Heart right ventricle (tissue), 16 donors: ENCODE measurements around the gene PRR7. TPM values are rescaled to one million over a fixed set of nuclear protein-coding genes. Genes with fewer than 3 reads are reported as not detected.

Source experiments
- ATAC-seq, 8 donors: fragments of 200-7000 bp; cut with Tn5 transposase; one replicate each; pipeline ENCODE4 v1.9.1; 2020; ENCODE audit warnings: mild to moderate bottlenecking in 8 of 8, moderate library complexity in 8 of 8, moderate number of reproducible peaks in 1 of 8
- DNase-seq, 2 donors: peaks; one replicate each; pipeline ENCODE4 v3.0.0-alpha.2; 2020
- H3K27ac ChIP-seq, 10 donors: fragments of 200-600 bp; sonication (generic) in 2 of 10; one replicate each; pipeline versions ENCODE4 v1.5.0 to v1.8.0; 2020 to 2022; ENCODE audit warnings: mild to moderate bottlenecking in 3 of 10
- H3K27me3 ChIP-seq, 7 donors: fragments of 200-600 bp; one replicate each; pipeline ENCODE4 v1.8.0; 2021 to 2022; ENCODE audit warnings: mild to moderate bottlenecking in 2 of 7
- H3K36me3 ChIP-seq, 9 donors: fragments of 200-600 bp; sonication (generic) in 1 of 9; one replicate each; pipeline versions ENCODE4 v1.5.0 to v1.8.0; 2020 to 2022; ENCODE audit warnings: mild to moderate bottlenecking in 2 of 9
- H3K4me1 ChIP-seq, 9 donors: fragments of 200-600 bp; sonication (generic) in 1 of 9; one replicate each; pipeline versions ENCODE4 v1.5.0 to v1.8.0; 2020 to 2022; ENCODE audit warnings: mild to moderate bottlenecking in 4 of 9
- H3K4me3 ChIP-seq, 10 donors: fragments of 200-600 bp; sonication (generic) in 2 of 10; one replicate each; pipeline versions ENCODE4 v1.5.0 to v1.8.0; 2020 to 2022; ENCODE audit warnings: mild to moderate bottlenecking in 7 of 10, moderate library complexity in 2 of 10
- H3K9me3 ChIP-seq, 11 donors: fragments of 200-600 bp in 10 of 11; sonication (generic) in 2 of 11; one replicate each; pipeline versions ENCODE4 v1.5.0 to v1.8.0; 2013 to 2022; ENCODE audit warnings: mild to moderate bottlenecking in 2 of 11, control low read depth in 1 of 11, moderate library complexity in 1 of 11
- CTCF ChIP-seq, 9 donors: fragments of 200-600 bp; sonication (generic) in 2 of 9; IDR thresholded peaks; one replicate each; pipeline versions ENCODE4 v1.5.0 to v1.8.0; 2021 to 2022; ENCODE audit warnings: antibody characterized with exemption in 9 of 9, mild to moderate bottlenecking in 5 of 9, moderate library complexity in 1 of 9
- WGBS, 2 donors: extraction: QIAGEN DNeasy Blood & Tissue Kit; methylation state at CpG; one replicate each; pipeline ENCODE4 v1.1.7; 2013; ENCODE audit warnings: inconsistent platforms in 1 of 2; 5-methylcytosine and 5-hydroxymethylcytosine counted together
- intact Hi-C, 10 donors: fragments of 100-400 bp; cut with DNase I; formaldehyde crosslinking; loops; one replicate each; pipeline versions ENCODE4 v1.11.1 to v1.14.2; 2022
- polyA plus RNA-seq, 2 donors: library from polyadenylated mRNA; stranded (reverse); fragments of 200-250 nt; gene quantifications; one replicate each; pipeline ENCODE4 v1.2.3, GENCODE V29; 2013
- total RNA-seq, 10 donors: library from RNA; stranded (reverse); fragmentation: NEBNext Ultra II Directional in 3 of 10; extraction: Animal tissue kit (Norgen Biotek cat#: 25700) in 3 of 10; gene quantifications; one replicate each; pipeline versions ENCODE4 v1.2.1 to v1.2.4, GENCODE V29; 2021 to 2023
- donor health status: Arrhythmogenic right ventricular cardiomyopathy.
- donor health status: ischemic (EF 13 %, LVEDD 7.1; RV severe dilation, severe dysfunction).
- donor health status: healthy with polysubstance abuse.
- donor health status: DM: no; HTN: yes; CAD: no.
- donor health status: DM: no; HTN: no; CAD: no.
- donor health status: ischemic (EF 25% LVEDD 6.9; RV normal size, moderate dysfunction).
- donor health status: ischemic (EF 25% LVEDD 5.7; RV mildly dilated, moderate dysfunction).
- donor health status: healthy.
- donor health status: DM: yes; HTN: yes; CAD: no.
- donor health status: Ischemic cardiomyopathy.
- donor health status: ischemic (EF 35%, LVEDD 5.7; RV mildly dilated, moderate dysfunction).
- donor health status: nonischemic (EF 11% LVEDD 7.7; RV severe dilation, severe dysfunction).
- donor health status: DM: yes; HTN: yes; CAD: no.
- donor health status: PGD.
- donor health status: ischemic (EF 29% LVEDD 5.4; RV normal size, mild dysfunction).
- donor health status: nonischemic (EF 23%, LVEDD 6.1; RV moderate dilation, normal function).

The PRR7 gene
- total and polyA plus RNA-seq, 12 donors: 0.97 to 2.9 (median 2.0) TPM

GRCh38 chr5:177445917-177446199, 756 bp upstream of the PRR7 start:
- H3K27me3 ChIP-seq: peaks cover 0 to 44% (median 2%) of the 10 kb centered on the region in 7 donors
- TF ChIP-seq CTCF (IDR thresholded peaks at IDR 0.05): no peak
- H3K36me3 ChIP-seq: peaks cover 0 to 24% (median 0%) of the 10 kb centered on the region in 9 donors
- no peaks in the 10 kb centered on the region for H3K9me3 ChIP-seq
- intact Hi-C loops: loop anchor here in 1 of 10 donors (2.0 kb wide), 1 partner anchor 13 kb away; no protein-coding TSS in a partner anchor
- peaks cover 13 to 36% (median 25%) of the 10 kb centered on the region in 9 donors for H3K4me1 ChIP-seq
- 4 to 11% methylated on average over 8 of the region's 8 CpGs for WGBS, 2 donors
- peak overlapping the region in 1 of 10 donors; percentile 68 for H3K27ac ChIP-seq
- ATAC-seq: no peak
- no peak for DNase-seq
- H3K4me3 ChIP-seq: peak overlapping the region in 6 of 10 donors; percentile 58 to 73 (median 62)

- Histone ChIP-seq H3K9me3 (no peaks in the 10 kb centered on the region), H3K4me3 (peak overlapping the region; percentile 50 to 74 (median 61)), H3K27me3 (peaks cover 0 to 47% (median 2%) of the 10 kb centered on the region in 7 donors), H3K36me3 (peaks cover 0 to 11% (median 0%) of the 10 kb centered on the region in 9 donors), H3K4me1 (peaks cover 13 to 36% (median 25%) of the 10 kb centered on the region in 9 donors), H3K27ac (peak overlapping the region in 4 of 10 donors; percentile 25 to 68 (median 54))
- no peak for TF ChIP-seq CTCF (IDR thresholded peaks at IDR 0.05)
- DNase-seq (no peak), ATAC-seq (peak in 5 of 8 donors; percentile 4 to 23 (median 7))
- 0 to 1% methylated on average over 34 to 48 of the region's 52 CpGs for WGBS, 2 donors
- intact Hi-C loops: loop anchor here in 1 of 10 donors (2.0 kb wide), 1 partner anchor 14 kb away; no protein-coding TSS in a partner anchor
Observed at GRCh38 chr5:177447066-177447610, 524 bp downstream of the PRR7 start.

- DNase-seq (peak; percentile 60 to 66), ATAC-seq (peak; percentile 20 to 82 (median 64))
- 10% methylated on average over 23 of the region's 23 CpGs for WGBS, 2 donors
- Histone ChIP-seq H3K36me3 (peaks cover 0 to 5% (median 0%) of the 10 kb centered on the region in 9 donors), H3K4me1 (peaks cover 13 to 36% (median 28%) of the 10 kb centered on the region in 9 donors), H3K27me3 (peaks cover 0 to 50% (median 2%) of the 10 kb centered on the region in 7 donors), H3K27ac (peak overlapping the region in 2 of 10 donors; percentile 4 to 25), H3K9me3 (no peaks in the 10 kb centered on the region), H3K4me3 (peak overlapping the region in 7 of 10 donors; percentile 58 to 73 (median 62))
- intact Hi-C loops: loop anchor here in 1 of 10 donors (2.0 kb wide), 1 partner anchor 15 kb away; no protein-coding TSS in a partner anchor
- peak in 1 of 9 donors; percentile 13 for TF ChIP-seq CTCF (IDR thresholded peaks at IDR 0.05)
Observed at GRCh38 chr5:177447611-177448243, 1.1 kb downstream of the PRR7 start.

- H3K4me3 ChIP-seq: no peak overlapping the region
- no peak for ATAC-seq
- H3K27me3 ChIP-seq: peaks cover 0 to 53% (median 2%) of the 10 kb centered on the region in 7 donors
- no peak for TF ChIP-seq CTCF (IDR thresholded peaks at IDR 0.05)
- peaks cover 13 to 40% (median 29%) of the 10 kb centered on the region in 9 donors for H3K4me1 ChIP-seq
- H3K9me3 ChIP-seq: no peaks in the 10 kb centered on the region
- DNase-seq: no peak
- no peaks in the 10 kb centered on the region for H3K36me3 ChIP-seq
- no peak overlapping the region for H3K27ac ChIP-seq
- intact Hi-C loops: no loop called here
- 67 to 77% methylated on average over 6 of the region's 6 CpGs for WGBS, 2 donors
Observed at GRCh38 chr5:177448244-177448950, 1.8 kb downstream of the PRR7 start.
